Fibroblast of pulmonary artery (primary cell): ENCODE results near the gene ALDH1L2.

ENCODE experiments used
- DNase-seq: peaks from one replicate; pipeline ENCODE4 v3.0.0-alpha.2; 2010; ENCODE audit warnings: low read depth
- H3K4me3 ChIP-seq: replicated peaks from 2 replicates; pipeline ENCODE4 v1.5.1; 2011; ENCODE audit warnings: low read depth, mild to moderate bottlenecking, control low read depth, low read length, moderate library complexity
- CTCF ChIP-seq: IDR thresholded peaks from 2 replicates; pipeline ENCODE4 v1.5.1; 2011; ENCODE audit warnings: mild to moderate bottlenecking, control low read depth, low read length, inconsistent platforms; ENCODE audit errors: missing control alignments

Gene ALDH1L2

GRCh38 chr12:105025890-105026289 is 58.4 kb downstream of the ALDH1L2 start:
- DNase-seq = peak; percentile 62
- H3K4me3 ChIP-seq = no peak overlapping the region
- TF ChIP-seq CTCF = no peak

GRCh38 chr12:105024928-105025327 is 59.3 kb downstream of the ALDH1L2 start:
- no peak overlapping the region for H3K4me3 ChIP-seq
- no peak for DNase-seq
- no peak for TF ChIP-seq CTCF

GRCh38 chr12:105020241-105020962 is 63.9 kb downstream of the ALDH1L2 start:
- H3K4me3 ChIP-seq = no peak overlapping the region
- DNase-seq = no peak
- TF ChIP-seq CTCF = no peak

- no peak for TF ChIP-seq CTCF
- DNase-seq = no peak
- H3K4me3 ChIP-seq = no peak overlapping the region
Observed at GRCh38 chr12:105018776-105019175, 65.5 kb downstream of the ALDH1L2 start.

- H3K4me3 ChIP-seq = no peak overlapping the region
- no peak for TF ChIP-seq CTCF
- no peak for DNase-seq
Observed at GRCh38 chr12:105018012-105018411, 66.2 kb downstream of the ALDH1L2 start.

- no peak overlapping the region for H3K4me3 ChIP-seq
- TF ChIP-seq CTCF = no peak
- DNase-seq = no peak
Observed at GRCh38 chr12:105015543-105015942, 68.7 kb downstream of the ALDH1L2 start.

GRCh38 chr12:105014603-105015002 is 69.7 kb downstream of the ALDH1L2 start:
- no peak overlapping the region for H3K4me3 ChIP-seq
- no peak for TF ChIP-seq CTCF
- no peak for DNase-seq
